Astrocyte (in vitro differentiated cells and primary cell): ENCODE results near the gene GID4. TPM values are rescaled to one million over a fixed set of nuclear protein-coding genes. Genes with fewer than 3 reads are reported as not detected.
A peak's percentile ranks its signal among the peaks of the same experiment; 100 is the strongest.

ENCODE experiments used
- DNase-seq: peaks from one replicate; pipeline ENCODE4 v3.0.0-alpha.2; 2010; ENCODE audit warnings: low read depth
- FAIRE-seq: peaks from 2 replicates; lab custom pipeline; 2011; peaks lifted over from hg19 to GRCh38; lab: Jason Lieb, UNC
- H2AFZ ChIP-seq: 2 replicates; pipeline ENCODE4 v1.6.0; 2012; ENCODE audit warnings: low read depth, low read length, inconsistent platforms
- H3K27ac ChIP-seq: 2 replicates; pipeline ENCODE4 v1.5.1; 2011; ENCODE audit warnings: low read depth, low read length, inconsistent platforms
- H3K27me3 ChIP-seq: 2 replicates; pipeline ENCODE4 v1.6.0; 2011; ENCODE audit warnings: low read length, inconsistent platforms; ENCODE audit not compliant: insufficient read depth
- H3K36me3 ChIP-seq: 2 replicates; pipeline ENCODE4 v1.5.1; 2011; ENCODE audit warnings: low read length, inconsistent platforms; ENCODE audit not compliant: insufficient read depth
- H3K4me1 ChIP-seq: 2 replicates; pipeline ENCODE4 v1.5.1; 2011; ENCODE audit warnings: low read length, inconsistent platforms; ENCODE audit not compliant: insufficient read depth
- H3K4me2 ChIP-seq: 2 replicates; pipeline ENCODE4 v1.6.0; 2012; ENCODE audit warnings: low read length, inconsistent platforms
- H3K4me3 ChIP-seq: 2 replicates; pipeline ENCODE4 v1.5.1; 2011; ENCODE audit warnings: low read depth, mild to moderate bottlenecking, low read length, inconsistent platforms; ENCODE audit not compliant: insufficient read depth
- H3K79me2 ChIP-seq: 2 replicates; pipeline ENCODE4 v1.6.0; 2012; ENCODE audit warnings: mild to moderate bottlenecking, low read length, inconsistent platforms; ENCODE audit not compliant: insufficient read depth
- H3K9ac ChIP-seq: 2 replicates; pipeline ENCODE4 v1.6.0; 2012; ENCODE audit warnings: mild to moderate bottlenecking, low read length, inconsistent platforms
- H3K9me3 ChIP-seq: 2 replicates; pipeline ENCODE4 v1.5.1; 2012; ENCODE audit warnings: low read depth, mild to moderate bottlenecking, low read length, inconsistent platforms; ENCODE audit not compliant: insufficient read depth
- H4K20me1 ChIP-seq: 2 replicates; pipeline ENCODE4 v1.6.0; 2012; ENCODE audit warnings: low read length, inconsistent platforms; ENCODE audit not compliant: insufficient read depth
- H3K27ac Mint-ChIP-seq: one replicate; pipeline ENCODE4 v1.8.0; 2021; ENCODE audit warnings: mild to moderate bottlenecking, mixed read lengths; ENCODE audit not compliant: unreplicated experiment
- H3K27me3 Mint-ChIP-seq: one replicate; pipeline ENCODE4 v1.8.0; 2021; ENCODE audit warnings: low read depth, mixed read lengths; ENCODE audit not compliant: unreplicated experiment
- H3K36me3 Mint-ChIP-seq: one replicate; pipeline ENCODE4 v1.8.0; 2021; ENCODE audit warnings: low read depth, mixed read lengths; ENCODE audit not compliant: unreplicated experiment
- H3K4me1 Mint-ChIP-seq: one replicate; pipeline ENCODE4 v1.8.0; 2021; ENCODE audit warnings: low read depth, mixed read lengths; ENCODE audit not compliant: unreplicated experiment
- H3K4me3 Mint-ChIP-seq: one replicate; pipeline ENCODE4 v1.8.0; 2021; ENCODE audit warnings: mild to moderate bottlenecking, moderate library complexity, mixed read lengths; ENCODE audit not compliant: unreplicated experiment
- H3K9me3 Mint-ChIP-seq: one replicate; pipeline ENCODE4 v1.8.0; 2021; ENCODE audit warnings: mild to moderate bottlenecking, mixed read lengths; ENCODE audit not compliant: unreplicated experiment
- EZH2 ChIP-seq: IDR thresholded peaks from 2 replicates; pipeline ENCODE4 v1.6.1; 2012; ENCODE audit warnings: mild to moderate bottlenecking, low read length, inconsistent platforms; ENCODE audit not compliant: insufficient read depth
- total RNA-seq: library from RNA; stranded (reverse); gene quantifications from 2 replicates; pipeline ENCODE4 v1.2.1, GENCODE V29; 2021
- TF ChIP-seq, protein P1 (sequence below): IDR thresholded peaks from 2 replicates; pipeline ENCODE4 v1.5.1; 2011; ENCODE audit warnings: low read depth, mild to moderate bottlenecking, inconsistent platforms, low read length, moderate library complexity; ENCODE audit not compliant: insufficient read depth

Gene GID4
- total RNA-seq, 1 donor from 2014 or later: 9.9 TPM

DNA sequence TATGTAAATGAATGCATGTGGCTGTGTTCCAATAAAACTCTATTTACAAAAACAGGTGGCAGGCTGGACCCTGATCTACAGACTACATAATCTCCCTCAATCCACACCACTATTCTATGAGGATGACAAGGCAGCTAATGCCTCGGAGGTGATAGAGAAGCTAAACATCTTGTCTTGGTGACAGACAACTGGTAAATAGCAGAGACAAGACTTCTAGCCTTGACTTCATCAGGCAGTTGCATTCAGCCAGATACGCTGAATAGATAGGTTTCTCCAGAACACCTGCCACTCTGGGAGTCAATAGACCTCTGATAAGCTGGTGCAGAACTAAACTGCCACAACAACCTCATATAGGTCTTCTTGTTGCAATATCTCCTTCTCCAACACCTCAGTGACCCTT is 3.5 kb upstream of the GID4 start:
- H3K4me1 ChIP-seq: peaks cover 24% of the 10 kb centered on the region
- peaks cover 5% of the 10 kb centered on the region for H3K36me3 Mint-ChIP-seq
- H3K27me3 ChIP-seq: no peaks in the 10 kb centered on the region
- no peak overlapping the region for H3K4me2 ChIP-seq
- no peak overlapping the region for H2AFZ ChIP-seq
- H3K4me1 Mint-ChIP-seq: peaks cover 20% of the 10 kb centered on the region
- no peak overlapping the region for H3K4me3 Mint-ChIP-seq
- H3K27ac ChIP-seq: no peak overlapping the region
- TF ChIP-seq, protein P1, sequence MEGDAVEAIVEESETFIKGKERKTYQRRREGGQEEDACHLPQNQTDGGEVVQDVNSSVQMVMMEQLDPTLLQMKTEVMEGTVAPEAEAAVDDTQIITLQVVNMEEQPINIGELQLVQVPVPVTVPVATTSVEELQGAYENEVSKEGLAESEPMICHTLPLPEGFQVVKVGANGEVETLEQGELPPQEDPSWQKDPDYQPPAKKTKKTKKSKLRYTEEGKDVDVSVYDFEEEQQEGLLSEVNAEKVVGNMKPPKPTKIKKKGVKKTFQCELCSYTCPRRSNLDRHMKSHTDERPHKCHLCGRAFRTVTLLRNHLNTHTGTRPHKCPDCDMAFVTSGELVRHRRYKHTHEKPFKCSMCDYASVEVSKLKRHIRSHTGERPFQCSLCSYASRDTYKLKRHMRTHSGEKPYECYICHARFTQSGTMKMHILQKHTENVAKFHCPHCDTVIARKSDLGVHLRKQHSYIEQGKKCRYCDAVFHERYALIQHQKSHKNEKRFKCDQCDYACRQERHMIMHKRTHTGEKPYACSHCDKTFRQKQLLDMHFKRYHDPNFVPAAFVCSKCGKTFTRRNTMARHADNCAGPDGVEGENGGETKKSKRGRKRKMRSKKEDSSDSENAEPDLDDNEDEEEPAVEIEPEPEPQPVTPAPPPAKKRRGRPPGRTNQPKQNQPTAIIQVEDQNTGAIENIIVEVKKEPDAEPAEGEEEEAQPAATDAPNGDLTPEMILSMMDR: no peak
- TF ChIP-seq EZH2: no peak
- no peak for FAIRE-seq
- no peak overlapping the region for H3K4me3 ChIP-seq
- no peak overlapping the region for H3K9ac ChIP-seq
- no peaks in the 10 kb centered on the region for H3K36me3 ChIP-seq
- peaks cover 17% of the 10 kb centered on the region for H4K20me1 ChIP-seq
- no peaks in the 10 kb centered on the region for H3K9me3 ChIP-seq
- no peaks in the 10 kb centered on the region for H3K27me3 Mint-ChIP-seq
- DNase-seq: no peak
- H3K9me3 Mint-ChIP-seq: no peaks in the 10 kb centered on the region
- H3K27ac Mint-ChIP-seq: no peak overlapping the region
- peaks cover 30% of the 10 kb centered on the region for H3K79me2 ChIP-seq

DNA sequence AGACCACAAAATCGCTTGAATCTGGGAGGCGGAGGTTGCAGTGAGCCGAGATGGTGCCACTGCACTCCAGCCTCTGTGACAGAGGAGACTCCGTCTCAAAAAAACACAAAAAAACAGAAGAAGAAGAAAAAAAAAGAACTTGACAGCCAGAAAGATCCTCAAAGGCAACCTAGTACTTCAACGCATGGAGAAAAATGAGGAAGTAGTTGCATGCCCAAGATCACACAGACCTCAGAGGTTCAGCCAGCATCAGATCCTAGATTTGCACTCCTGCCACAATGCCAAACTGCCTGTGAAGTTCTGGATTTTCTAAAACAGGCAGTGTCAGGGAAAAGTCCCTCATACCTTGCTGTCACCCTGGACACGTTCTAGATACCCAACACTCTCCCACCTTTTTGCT is 1.7 kb upstream of the GID4 start:
- peak overlapping the region; percentile 96 for H3K4me3 Mint-ChIP-seq
- peak overlapping the region; percentile 93 for H3K4me2 ChIP-seq
- peaks cover 23% of the 10 kb centered on the region for H3K4me1 Mint-ChIP-seq
- DNase-seq (no peak), FAIRE-seq (no peak)
- H3K27ac ChIP-seq: no peak overlapping the region
- H2AFZ ChIP-seq: no peak overlapping the region
- H3K27ac Mint-ChIP-seq: no peak overlapping the region
- H3K79me2 ChIP-seq: peaks cover 33% of the 10 kb centered on the region
- H3K27me3 ChIP-seq: no peaks in the 10 kb centered on the region
- TF ChIP-seq, protein P1: no peak
- TF ChIP-seq EZH2: no peak
- no peaks in the 10 kb centered on the region for H3K9me3 ChIP-seq
- no peaks in the 10 kb centered on the region for H3K9me3 Mint-ChIP-seq
- H4K20me1 ChIP-seq: peaks cover 23% of the 10 kb centered on the region
- peaks cover 2% of the 10 kb centered on the region for H3K36me3 Mint-ChIP-seq
- H3K4me3 ChIP-seq: no peak overlapping the region
- no peaks in the 10 kb centered on the region for H3K27me3 Mint-ChIP-seq
- no peaks in the 10 kb centered on the region for H3K36me3 ChIP-seq
- H3K4me1 ChIP-seq: peaks cover 15% of the 10 kb centered on the region
- no peak overlapping the region for H3K9ac ChIP-seq

DNA sequence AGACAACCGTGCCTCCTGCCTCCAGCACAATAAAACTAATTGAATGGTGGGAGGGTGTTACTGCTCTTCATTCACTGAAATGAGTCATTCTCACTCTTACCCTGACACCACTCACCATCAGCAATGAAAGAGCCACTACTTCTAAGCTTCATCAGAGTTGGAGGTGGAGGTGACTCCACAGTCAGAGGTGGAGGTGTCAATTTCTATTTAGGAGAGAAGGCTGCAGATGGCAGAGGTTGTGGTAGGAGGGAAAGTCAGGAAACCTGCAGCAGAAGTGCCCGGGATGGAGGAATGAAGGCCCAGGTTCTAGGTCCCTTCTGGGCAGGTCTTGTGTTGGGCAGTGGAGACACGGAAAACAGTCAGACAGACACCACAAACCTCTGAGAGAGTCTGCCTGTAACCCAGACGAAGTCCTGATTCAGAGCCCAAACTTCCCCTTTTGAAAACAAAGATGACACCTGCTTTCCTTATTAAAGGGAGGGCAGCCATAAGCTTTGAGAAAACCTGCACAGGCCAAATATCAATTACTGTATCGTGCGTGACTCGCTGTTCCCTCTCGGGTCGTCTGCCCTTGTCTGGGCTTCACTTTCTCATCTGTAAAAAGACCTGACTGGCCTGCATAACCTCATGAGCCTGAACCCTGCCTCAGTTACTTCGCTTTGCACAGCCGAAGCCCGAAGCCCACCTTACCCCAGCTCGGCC is 908 bp upstream of the GID4 start:
- no peaks in the 10 kb centered on the region for H3K27me3 ChIP-seq
- peaks cover 29% of the 10 kb centered on the region for H3K79me2 ChIP-seq
- DNase-seq: peak; percentile 8
- Mint-ChIP-seq H3K27ac (peak overlapping the region; percentile 41), H3K4me1 (peaks cover 22% of the 10 kb centered on the region), H3K27me3 (no peaks in the 10 kb centered on the region), H3K9me3 (no peaks in the 10 kb centered on the region), H3K36me3 (peaks cover 2% of the 10 kb centered on the region), H3K4me3 (peak overlapping the region; percentile 96)
- no peak for FAIRE-seq
- H3K4me2 ChIP-seq: peak overlapping the region; percentile 93
- peaks cover 29% of the 10 kb centered on the region for H4K20me1 ChIP-seq
- no peaks in the 10 kb centered on the region for H3K36me3 ChIP-seq
- H3K9me3 ChIP-seq: no peaks in the 10 kb centered on the region
- peak overlapping the region; percentile 84 for H3K9ac ChIP-seq
- H3K4me1 ChIP-seq: peaks cover 15% of the 10 kb centered on the region
- peak overlapping the region; percentile 94 for H2AFZ ChIP-seq
- H3K27ac ChIP-seq: peak overlapping the region; percentile 77
- TF ChIP-seq EZH2: no peak
- TF ChIP-seq, protein P1: no peak
- peak overlapping the region; percentile 95 for H3K4me3 ChIP-seq
